Neuronal stem cell (in vitro differentiated cells): ENCODE measurements around the gene C2orf92.
A peak's percentile ranks its signal among the peaks of the same experiment; 100 is the strongest.

Source experiments
- DNase-seq: peaks from one replicate; pipeline ENCODE4 v3.0.0-alpha.2; 2013; ENCODE audit warnings: low spot score
- H2AFZ ChIP-seq: one replicate; pipeline ENCODE4 v1.6.1; 2013; ENCODE audit warnings: mild to moderate bottlenecking, low read length, inconsistent platforms
- H2AK5ac ChIP-seq: 2 replicates; pipeline ENCODE4 v1.6.1; 2013; ENCODE audit warnings: low read depth, mild to moderate bottlenecking, inconsistent platforms, low read length, moderate library complexity, mixed read lengths
- H2BK120ac ChIP-seq: 2 replicates; pipeline ENCODE4 v1.6.1; 2013; ENCODE audit warnings: low read depth, mild to moderate bottlenecking, inconsistent platforms, low read length, moderate library complexity, mixed read lengths
- H2BK12ac ChIP-seq: one replicate; pipeline ENCODE4 v1.6.1; 2013; ENCODE audit warnings: low read length, inconsistent platforms
- H2BK15ac ChIP-seq: 2 replicates; pipeline ENCODE4 v1.6.1; 2013; ENCODE audit warnings: mild to moderate bottlenecking, low read length, inconsistent platforms, mixed read lengths
- H2BK5ac ChIP-seq: one replicate; pipeline ENCODE4 v1.6.1; 2013; ENCODE audit warnings: inconsistent platforms, mild to moderate bottlenecking, low read length, moderate library complexity
- H3K14ac ChIP-seq: one replicate; pipeline ENCODE4 v1.6.1; 2013; ENCODE audit warnings: low read length, inconsistent platforms
- H3K18ac ChIP-seq: 2 replicates; pipeline ENCODE4 v1.6.1; 2013; ENCODE audit warnings: low read length, inconsistent platforms
- H3K23ac ChIP-seq: 2 replicates; pipeline ENCODE4 v1.6.1; 2013; ENCODE audit warnings: low read depth, mild to moderate bottlenecking, mixed read lengths, low read length, inconsistent platforms; ENCODE audit not compliant: poor library complexity
- H3K27ac ChIP-seq: replicated peaks from 3 replicates; pipeline ENCODE4 v1.5.1; 2013; ENCODE audit warnings: low read length, inconsistent platforms
- H3K27me3 ChIP-seq, 3 experiments: 2 replicates each; pipeline ENCODE4 v1.6.1; 2013; ENCODE audit warnings: low read length in 3 of 3, mild to moderate bottlenecking in 2 of 3, inconsistent platforms in 1 of 3, low read depth in 1 of 3, mixed read lengths in 1 of 3, moderate library complexity in 1 of 3; ENCODE audit not compliant: control insufficient read depth in 3 of 3, insufficient read depth in 3 of 3
- H3K36me3 ChIP-seq, 2 donors: replicated peaks in 1 of 2; 2 replicates each; pipeline ENCODE4 v1.6.1; 2013; ENCODE audit warnings: low read length in 2 of 2; ENCODE audit not compliant: control insufficient read depth in 2 of 2, insufficient read depth in 2 of 2
- H3K4ac ChIP-seq: 2 replicates; pipeline ENCODE4 v1.6.1; 2013; ENCODE audit warnings: inconsistent platforms, mild to moderate bottlenecking, low read length, moderate library complexity
- H3K4me1 ChIP-seq, 2 donors: 1 replicate in 1 of 2; 2 replicates in 1 of 2; pipeline ENCODE4 v1.6.1; 2013; ENCODE audit warnings: low read length in 2 of 2, low read depth in 1 of 2; ENCODE audit not compliant: control insufficient read depth in 2 of 2, insufficient read depth in 1 of 2
- H3K4me2 ChIP-seq: one replicate; pipeline ENCODE4 v1.6.1; 2013; ENCODE audit warnings: mild to moderate bottlenecking, low read length, inconsistent platforms; ENCODE audit not compliant: insufficient read depth, poor library complexity, severe bottlenecking
- H3K4me3 ChIP-seq, 2 donors: 2 replicates each; pipeline ENCODE4 v1.5.1; 2013; ENCODE audit warnings: low read length in 2 of 2, mild to moderate bottlenecking in 2 of 2, inconsistent platforms in 1 of 2, moderate library complexity in 1 of 2
- H3K79me1 ChIP-seq: one replicate; pipeline ENCODE4 v1.6.1; 2013; ENCODE audit warnings: low read depth, mild to moderate bottlenecking, inconsistent platforms, low read length, moderate library complexity
- H3K9ac ChIP-seq: one replicate; pipeline ENCODE4 v1.6.1; 2013; ENCODE audit warnings: mild to moderate bottlenecking, low read depth, low read length, inconsistent platforms; ENCODE audit not compliant: poor library complexity
- H3K9me3 ChIP-seq, 2 donors: replicated peaks in 1 of 2; 2 replicates each; pipeline versions ENCODE3 to v1.6.1; 2013; ENCODE audit warnings: low read length in 2 of 2, mild to moderate bottlenecking in 2 of 2, inconsistent platforms in 1 of 2, low read depth in 1 of 2, mixed read lengths in 1 of 2, moderate library complexity in 1 of 2; ENCODE audit not compliant: control insufficient read depth in 2 of 2, insufficient read depth in 1 of 2
- H4K8ac ChIP-seq: one replicate; pipeline ENCODE4 v1.6.1; 2013; ENCODE audit warnings: low read depth, mild to moderate bottlenecking, inconsistent platforms, low read length, moderate library complexity
- H4K91ac ChIP-seq: one replicate; pipeline ENCODE4 v1.6.1; 2013; ENCODE audit warnings: low read length, low read depth, mild to moderate bottlenecking, inconsistent platforms; ENCODE audit not compliant: poor library complexity
- WGBS, 2 donors: extraction: QIAGEN DNeasy Blood & Tissue Kit; methylation state at CpG; one replicate each; pipeline ENCODE4 v1.1.7; 2013; ENCODE audit warnings: missing lambda C conversion rate in 2 of 2, mixed read lengths in 1 of 2; ENCODE audit not compliant: insufficient read length in 2 of 2, insufficient replicate concordance in 1 of 2; ENCODE audit errors: extremely low coverage in 2 of 2; 5-methylcytosine and 5-hydroxymethylcytosine counted together

C2orf92 gene

GRCh38 chr2:97673182-97673914 lies 3.8 kb downstream of the C2orf92 start:
- Histone ChIP-seq H3K14ac (no peak overlapping the region), H2BK5ac (no peak overlapping the region), H3K4me3 (no peak overlapping the region), H3K27ac (no peak overlapping the region), H3K79me1 (peaks cover 2% of the 10 kb centered on the region), H3K4me2 (no peak overlapping the region), H3K18ac (no peak overlapping the region), H2AFZ (no peak overlapping the region), H2BK12ac (no peak overlapping the region), H2BK15ac (no peak overlapping the region), H3K4me1 (no peaks in the 10 kb centered on the region), H3K23ac (peak overlapping the region; percentile 1), H2AK5ac (no peak overlapping the region), H3K9ac (no peak overlapping the region), H4K91ac (no peak overlapping the region), H3K27me3 (no peaks in the 10 kb centered on the region), H2BK120ac (no peak overlapping the region), H3K36me3 (peaks cover 0 to 3% of the 10 kb centered on the region in 2 donors), H3K9me3 (no peaks in the 10 kb centered on the region), H4K8ac (no peak overlapping the region), H3K4ac (no peak overlapping the region)
- WGBS, 2 donors, result no CpG with 5 or more reads among the region's 9 CpGs
- no peak for DNase-seq

DNA sequence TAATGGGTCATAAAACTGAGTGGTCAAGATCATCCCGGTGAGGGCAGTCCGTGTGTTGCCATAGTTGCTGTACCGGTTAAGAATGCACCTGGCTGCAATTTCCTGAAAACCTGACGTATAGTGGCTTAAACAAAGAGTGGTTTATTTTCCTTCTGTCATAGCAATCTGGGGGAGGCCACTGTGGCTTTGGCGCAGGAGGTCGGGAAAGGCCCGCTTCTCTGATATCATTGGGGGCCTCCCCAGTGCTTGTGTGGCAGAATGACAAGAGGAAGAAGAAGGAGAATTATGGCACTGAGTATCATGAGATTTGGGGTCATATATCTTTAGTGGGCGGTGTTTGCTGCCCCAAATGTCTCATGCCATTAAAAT lies 4.4 kb downstream of the C2orf92 start:
- Histone ChIP-seq H3K4me3 (no peak overlapping the region), H3K4me2 (no peak overlapping the region), H2AFZ (no peak overlapping the region), H3K36me3 (peaks cover 0 to 3% of the 10 kb centered on the region in 2 donors), H3K18ac (no peak overlapping the region), H4K91ac (no peak overlapping the region), H2BK12ac (no peak overlapping the region), H3K9ac (no peak overlapping the region), H3K79me1 (peaks cover 2% of the 10 kb centered on the region), H2BK120ac (no peak overlapping the region), H3K4ac (no peak overlapping the region), H3K4me1 (no peaks in the 10 kb centered on the region), H2BK15ac (no peak overlapping the region), H3K9me3 (no peaks in the 10 kb centered on the region), H4K8ac (no peak overlapping the region), H3K27me3 (no peaks in the 10 kb centered on the region), H3K23ac (no peak overlapping the region), H2AK5ac (no peak overlapping the region), H3K27ac (no peak overlapping the region), H2BK5ac (no peak overlapping the region), H3K14ac (no peak overlapping the region)
- no CpG with 5 or more reads among the region's 8 CpGs for WGBS, 2 donors
- DNase-seq, result no peak

GRCh38 chr2:97675430-97676113 lies 6.1 kb downstream of the C2orf92 start:
- H4K91ac ChIP-seq, result no peak overlapping the region
- H4K8ac ChIP-seq, result no peak overlapping the region
- no peak overlapping the region for H3K27ac ChIP-seq
- no peak overlapping the region for H3K4me2 ChIP-seq
- H2BK5ac ChIP-seq, result no peak overlapping the region
- no peak overlapping the region for H2AFZ ChIP-seq
- H3K4me1 ChIP-seq, result no peaks in the 10 kb centered on the region
- no peaks in the 10 kb centered on the region for H3K27me3 ChIP-seq
- H2BK12ac ChIP-seq, result no peak overlapping the region
- no peak overlapping the region for H3K23ac ChIP-seq
- H3K14ac ChIP-seq, result no peak overlapping the region
- H3K36me3 ChIP-seq, result no peaks in the 10 kb centered on the region
- H3K4me3 ChIP-seq, result no peak overlapping the region
- no peak overlapping the region for H2BK15ac ChIP-seq
- no peaks in the 10 kb centered on the region for H3K9me3 ChIP-seq
- H2BK120ac ChIP-seq, result no peak overlapping the region
- no peak for DNase-seq
- H3K9ac ChIP-seq, result no peak overlapping the region
- no peak overlapping the region for H3K4ac ChIP-seq
- no CpG with 5 or more reads among the region's 5 CpGs for WGBS, 2 donors
- H2AK5ac ChIP-seq, result no peak overlapping the region
- no peak overlapping the region for H3K18ac ChIP-seq
- no peaks in the 10 kb centered on the region for H3K79me1 ChIP-seq

DNA sequence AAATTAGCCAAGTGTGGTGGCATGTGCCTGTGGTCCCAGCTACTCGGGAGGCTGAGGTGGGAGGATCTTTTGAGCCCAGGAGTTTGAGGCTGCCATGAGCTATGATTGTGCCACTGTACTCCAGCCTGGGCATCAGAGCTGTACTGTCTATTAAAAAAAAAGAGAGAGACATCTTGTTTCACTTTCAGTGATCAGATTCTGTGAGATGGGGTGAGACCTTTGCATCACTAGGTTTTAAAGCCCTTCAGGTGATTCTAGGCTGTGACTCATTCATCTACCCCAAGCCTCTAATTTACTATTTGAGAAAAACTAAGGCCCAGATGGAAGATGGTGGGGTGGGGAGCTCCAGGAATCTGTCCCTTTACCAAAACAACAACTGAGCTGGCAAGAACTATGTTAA lies 7.1 kb downstream of the C2orf92 start:
- Histone ChIP-seq H2AK5ac (no peak overlapping the region), H4K91ac (no peak overlapping the region), H2BK120ac (no peak overlapping the region), H3K14ac (no peak overlapping the region), H2BK12ac (no peak overlapping the region), H3K27ac (no peak overlapping the region), H3K4me2 (no peak overlapping the region), H2BK15ac (no peak overlapping the region), H2BK5ac (no peak overlapping the region), H3K23ac (no peak overlapping the region), H3K18ac (no peak overlapping the region), H3K4ac (no peak overlapping the region), H3K4me3 (no peak overlapping the region), H3K36me3 (no peaks in the 10 kb centered on the region), H2AFZ (no peak overlapping the region), H3K27me3 (no peaks in the 10 kb centered on the region), H3K9me3 (no peaks in the 10 kb centered on the region), H4K8ac (no peak overlapping the region), H3K4me1 (no peaks in the 10 kb centered on the region), H3K9ac (no peak overlapping the region), H3K79me1 (no peaks in the 10 kb centered on the region)
- WGBS, 2 donors, result no CpG with 5 or more reads among the region's 1 CpG
- DNase-seq, result no peak
